KBM-7 (cell line): ENCODE data around the gene INPP5D.
"Not testable (repeated sequence)": the region's sequence is repeated elsewhere in the genome, so short reads cannot be mapped to it uniquely, and the experiment has no call there.

ENCODE experiments used
- DNase-seq: peaks from one replicate; pipeline ENCODE4 v3.0.0-alpha.2; 2015
- in situ Hi-C: fragments of 300-500 bp; cut with MboI; formaldehyde crosslinking; loops from 2 replicates; pipeline ENCODE4 v1.14.3; 2020; ENCODE audit warnings: low sequenced_read_pairs, low pct_unique_long_range_greater_than_20kb, mixed read lengths

The INPP5D gene

DNA sequence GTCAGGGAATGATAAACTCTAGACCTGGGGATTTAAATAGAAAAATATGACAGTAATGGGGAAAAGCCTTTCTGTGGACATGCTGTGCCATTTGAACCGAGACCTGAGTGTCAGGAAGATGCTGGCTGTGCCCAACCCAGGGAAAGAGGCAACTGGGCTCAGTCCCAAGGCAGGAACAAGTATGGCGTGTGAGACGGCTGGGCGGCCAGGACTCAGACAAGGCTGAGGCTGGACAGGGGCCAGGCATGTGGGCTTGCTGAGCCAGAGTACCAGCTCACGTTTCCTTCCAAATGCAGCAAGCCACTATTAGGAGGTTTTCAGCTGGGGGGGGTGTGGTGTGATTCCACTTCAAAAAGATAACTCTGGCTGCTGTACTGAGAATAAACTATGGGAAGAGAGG is 92.4 kb downstream of the INPP5D start:
- DNase-seq, result no peak
- in situ Hi-C loops, result no loop called here

DNA sequence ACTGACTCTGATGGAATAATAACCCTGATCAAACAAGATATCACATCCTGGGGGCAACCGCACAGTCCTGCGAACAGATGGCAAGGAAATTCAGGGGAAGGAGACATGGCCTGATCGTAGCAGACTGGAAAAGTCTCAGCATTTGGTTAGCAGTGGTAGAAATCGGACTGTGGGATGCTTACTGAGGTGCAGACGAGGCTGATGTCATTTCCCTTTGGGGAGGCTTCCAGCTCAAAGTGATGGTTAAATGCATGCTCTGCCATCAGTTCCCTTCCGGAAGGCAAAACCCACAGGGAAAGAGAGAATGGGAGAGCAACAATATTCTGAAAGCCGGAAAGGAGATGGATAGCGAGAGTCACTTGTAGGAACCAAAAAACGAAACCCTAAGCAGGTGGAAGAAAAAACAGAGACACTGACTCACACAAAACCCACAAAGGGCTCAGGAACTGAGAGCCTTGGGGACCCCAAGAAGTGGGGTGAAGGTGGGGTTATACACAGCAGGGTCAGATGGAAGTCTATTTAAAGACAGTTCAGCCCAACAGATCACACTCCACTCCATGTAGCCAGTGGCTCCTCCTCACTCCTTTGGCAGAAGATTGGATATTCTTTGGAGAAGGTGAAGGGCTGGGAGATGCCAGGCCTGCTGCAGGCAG is 93.1 kb downstream of the INPP5D start:
- no peak for DNase-seq
- in situ Hi-C loops, result no loop called here

DNA sequence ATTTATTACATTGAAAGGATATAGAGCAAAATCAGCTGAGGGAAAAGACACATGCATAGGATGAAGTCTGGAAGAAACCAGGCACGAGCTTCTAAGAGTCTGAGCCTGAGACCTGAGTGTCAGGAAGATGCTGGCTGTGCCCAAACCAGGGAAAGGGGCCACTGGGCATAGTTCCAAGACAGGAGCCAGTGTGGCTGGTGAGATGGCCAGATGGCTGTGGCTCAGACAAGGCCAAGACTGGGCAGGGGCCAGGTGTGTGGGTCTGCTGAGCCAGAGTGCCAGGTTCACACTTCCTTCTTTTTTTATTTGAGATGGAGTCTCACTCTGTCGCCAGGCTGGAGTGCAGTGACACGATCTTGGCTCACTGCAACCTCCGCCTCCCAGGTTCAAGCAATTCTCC is 95.9 kb downstream of the INPP5D start:
- no peak for DNase-seq
- in situ Hi-C loops, result no loop called here

GRCh38 chr2:233156461-233156860 is 96.3 kb downstream of the INPP5D start:
- in situ Hi-C loops, DNase-seq: not testable (repeated sequence)

DNA sequence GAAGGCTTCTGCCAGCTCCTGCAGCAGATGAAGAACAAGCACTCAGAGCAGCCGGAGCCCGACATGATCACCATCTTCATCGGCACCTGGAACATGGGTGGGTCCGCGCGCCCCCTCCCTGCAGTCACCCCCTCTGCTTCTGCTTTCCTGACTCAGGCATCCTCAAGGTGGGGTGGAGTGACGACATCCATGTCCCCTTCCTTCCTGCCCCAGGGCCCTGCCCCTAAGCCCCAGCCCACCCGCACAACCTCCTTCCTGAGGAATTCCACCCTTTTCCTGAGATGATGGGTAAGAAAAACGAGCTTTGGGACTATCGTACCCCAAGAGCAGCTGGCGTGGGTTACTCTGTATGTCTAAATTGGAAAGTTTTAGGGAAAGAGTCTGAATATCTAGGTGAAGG is 101.6 kb downstream of the INPP5D start:
- in situ Hi-C loops, result no loop called here
- DNase-seq, result no peak

DNA sequence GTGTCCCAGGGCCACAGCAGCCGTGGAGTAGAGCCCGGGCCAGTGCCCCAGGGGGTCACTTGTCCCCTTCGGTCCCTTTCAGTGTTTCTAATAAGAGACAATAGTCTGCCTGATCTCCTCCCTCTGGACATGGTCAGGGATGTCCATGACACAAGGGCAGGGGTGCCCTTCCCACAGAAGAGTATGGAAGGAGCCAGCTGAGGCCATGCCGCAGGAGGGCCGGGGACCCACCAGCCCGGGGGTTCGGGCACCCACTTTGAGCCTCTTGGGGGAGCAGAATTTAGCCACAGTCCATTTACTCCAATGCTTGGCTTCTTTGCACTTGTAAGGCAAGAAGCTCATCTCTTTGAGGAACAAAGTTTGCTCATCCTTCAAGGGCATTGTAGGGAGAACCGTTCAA is 102.6 kb downstream of the INPP5D start:
- no peak for DNase-seq
- in situ Hi-C loops, result no loop called here

GRCh38 chr2:233163486-233164103 is 103.5 kb downstream of the INPP5D start:
- in situ Hi-C loops, result no loop called here
- no peak for DNase-seq

- in situ Hi-C loops, result no loop called here
- DNase-seq, result no peak
Observed at GRCh38 chr2:233164128-233164635, 104.0 kb downstream of the INPP5D start.

GRCh38 chr2:233164967-233165366 is 104.8 kb downstream of the INPP5D start:
- peak; percentile 11 for DNase-seq
- in situ Hi-C loops, result no loop called here

DNA sequence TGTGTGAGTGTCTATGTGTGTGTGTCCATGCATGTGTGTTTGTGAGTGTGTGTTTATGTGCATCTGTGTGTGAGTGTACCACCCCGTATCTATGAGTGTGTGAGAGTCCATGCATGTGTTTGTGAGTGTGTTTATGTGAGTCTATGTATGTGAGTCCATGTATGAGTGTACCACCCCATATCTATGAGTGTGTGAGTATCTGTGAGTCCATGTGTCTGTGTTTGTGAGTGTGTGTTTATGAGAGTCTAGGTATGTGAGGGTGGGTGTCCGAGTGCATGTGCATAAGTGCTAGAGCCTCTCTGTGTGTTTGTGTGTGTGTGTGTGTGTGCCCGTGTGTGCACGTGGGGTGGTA is 105.4 kb downstream of the INPP5D start:
- in situ Hi-C loops, result no loop called here
- DNase-seq, result no peak

- DNase-seq, result peak; percentile 97
- in situ Hi-C loops, result no loop called here
Observed at GRCh38 chr2:233165895-233166661, 105.9 kb downstream of the INPP5D start.

DNA sequence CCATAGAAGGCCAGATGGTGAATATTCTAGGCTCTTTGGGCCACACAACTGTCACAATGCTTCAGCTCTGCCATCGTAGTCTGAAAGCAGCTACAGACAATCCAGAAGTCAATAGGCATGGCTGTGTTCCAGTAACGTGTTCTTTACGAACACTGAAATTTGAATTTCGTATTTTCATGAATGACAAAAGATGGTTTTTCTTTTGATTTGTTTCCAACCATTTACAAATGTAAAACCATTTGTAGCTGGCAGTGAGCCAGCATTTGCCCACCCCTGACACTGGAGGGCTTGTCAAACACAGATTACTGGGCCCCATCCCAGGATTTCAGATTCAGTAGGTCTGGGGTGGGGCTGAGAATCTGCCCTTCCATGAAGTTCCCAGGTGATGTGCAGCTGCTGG is 108.3 kb downstream of the INPP5D start:
- no peak for DNase-seq
- in situ Hi-C loops, result no loop called here

DNA sequence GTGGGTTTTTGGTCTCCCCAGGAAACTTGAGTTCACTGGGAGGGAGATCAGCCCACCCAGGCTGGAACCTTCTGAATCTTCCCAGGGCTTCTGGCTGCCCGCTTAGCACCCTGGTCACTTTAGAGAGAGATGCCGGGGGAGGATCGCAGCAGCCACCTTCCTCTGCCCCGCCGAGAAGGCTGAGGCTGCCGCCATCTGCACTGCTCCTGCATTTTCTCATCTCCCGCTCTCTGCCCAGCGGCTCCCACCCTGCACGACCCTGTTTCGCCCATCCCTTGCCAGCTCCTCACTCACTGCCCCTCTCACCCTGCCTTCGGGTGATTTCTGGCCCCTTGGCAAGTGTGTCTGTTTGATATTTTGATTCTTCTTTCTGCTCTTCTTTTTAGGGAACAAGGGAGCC is 108.8 kb downstream of the INPP5D start:
- no peak for DNase-seq
- in situ Hi-C loops, result no loop called here

DNA sequence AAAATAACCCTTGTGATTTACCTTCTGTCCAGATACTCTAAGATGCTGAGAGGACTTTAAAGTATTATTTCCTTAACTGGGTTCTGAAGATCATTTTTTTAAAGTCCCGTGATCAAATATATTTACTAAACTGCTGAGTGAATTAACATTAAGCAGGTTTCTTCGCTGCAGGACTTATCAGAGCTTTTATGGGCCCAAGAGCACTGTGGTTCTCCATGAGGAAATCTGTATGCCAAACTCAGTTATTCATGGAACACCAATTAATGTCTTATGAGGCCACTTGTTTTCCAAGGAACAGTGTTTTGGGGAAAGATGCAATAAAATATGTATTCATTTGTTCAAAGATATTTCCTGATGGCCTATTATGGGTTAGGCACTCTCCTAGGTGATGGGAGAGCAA is 111.2 kb downstream of the INPP5D start:
- no peak for DNase-seq
- in situ Hi-C loops, result no loop called here

GRCh38 chr2:233173115-233173514 is 113.0 kb downstream of the INPP5D start:
- no peak for DNase-seq
- in situ Hi-C loops, result no loop called here

- DNase-seq, result no peak
Observed at GRCh38 chr2:233174137-233174536, 114.0 kb downstream of the INPP5D start.

GRCh38 chr2:233178994-233179847 is 119.1 kb downstream of the INPP5D start:
- in situ Hi-C loops, result no loop called here
- DNase-seq, result no peak

More at GRCh38 chr2:233174137-233174536, 114.0 kb downstream of the INPP5D start:
- in situ Hi-C loops, result no loop called here

- in situ Hi-C loops, result no loop called here
- no peak for DNase-seq
Observed at GRCh38 chr2:233179848-233180366, 119.8 kb downstream of the INPP5D start.

- in situ Hi-C loops, result no loop called here
- DNase-seq, result no peak
Observed at GRCh38 chr2:233183869-233184418, 123.8 kb downstream of the INPP5D start.
